Fibroblast of skin of scalp (primary cell): ENCODE data around the gene SLC25A19. TPM values are rescaled to one million over a fixed set of nuclear protein-coding genes. Genes with fewer than 3 reads are reported as not detected.

Source experiments
- DNase-seq: peaks from one replicate; pipeline ENCODE4 v3.0.0-alpha.2; 2013
- polyA plus RNA-seq, 2 experiments: library from polyadenylated mRNA; unstranded; fragments of 120-200 nt; gene quantifications; one replicate each; pipeline ENCODE4 v1.2.1, GENCODE V29; 2013; ENCODE audit not compliant: insufficient read length in 2 of 2

Gene SLC25A19
- polyA plus RNA-seq (2013, experiment 1 of 2; ENCODE audit: insufficient read length): 6.2 TPM
- 6.1 TPM for polyA plus RNA-seq (2013, experiment 2 of 2; ENCODE audit: insufficient read length)

DNA sequence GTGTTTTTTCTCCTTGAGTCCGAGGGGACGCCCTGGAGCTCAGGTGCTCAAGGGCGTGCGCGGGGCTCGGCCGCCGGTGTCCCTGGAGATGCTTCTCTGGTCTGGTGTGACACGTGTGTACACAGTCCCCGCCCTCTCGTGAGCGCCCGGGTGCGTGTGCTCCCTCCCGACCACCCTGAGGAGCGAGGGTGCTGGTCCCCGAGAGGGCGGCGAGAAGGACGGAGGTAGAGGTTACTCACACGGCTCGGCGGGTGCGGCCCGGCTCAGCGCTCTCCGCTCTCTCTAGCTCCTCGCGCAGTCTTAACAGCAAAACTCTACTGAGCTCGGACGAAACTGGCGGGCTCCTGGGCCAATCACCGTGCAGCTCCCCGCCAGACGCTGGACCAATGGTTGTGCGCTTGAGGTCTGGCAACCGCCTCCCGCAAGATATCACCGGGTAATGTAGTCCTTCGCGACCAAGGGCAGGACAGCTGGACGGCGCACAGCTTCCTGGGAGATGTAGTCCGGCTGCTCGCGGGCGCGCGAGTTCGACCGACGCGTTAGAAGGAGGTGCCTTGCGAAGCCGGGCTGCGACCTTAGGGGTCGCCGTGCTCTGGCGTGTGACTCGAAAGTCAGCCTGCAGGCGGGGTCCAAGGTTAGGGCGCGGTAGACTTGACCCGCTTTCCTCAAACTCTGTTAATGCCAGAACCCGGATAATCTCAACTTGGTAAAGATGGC is at the start of gene SLC25A19:
SLC25A19 (minus strand) TSS at position 319 of the 717 bp plus-strand sequence. CDS start 2,669 bp downstream, outside the sequence.
- DNase-seq: peak; percentile 98

GRCh38 chr17:75338335-75338734 is 49.1 kb upstream of the SLC25A19 start:
- DNase-seq: peak; percentile 47

GRCh38 chr17:75335315-75335714 is 46.1 kb upstream of the SLC25A19 start:
- DNase-seq: no peak

GRCh38 chr17:75334723-75335122 is 45.5 kb upstream of the SLC25A19 start:
- DNase-seq: no peak

- no peak for DNase-seq
Measured at GRCh38 chr17:75331671-75332070, 42.4 kb upstream of the SLC25A19 start.

DNA sequence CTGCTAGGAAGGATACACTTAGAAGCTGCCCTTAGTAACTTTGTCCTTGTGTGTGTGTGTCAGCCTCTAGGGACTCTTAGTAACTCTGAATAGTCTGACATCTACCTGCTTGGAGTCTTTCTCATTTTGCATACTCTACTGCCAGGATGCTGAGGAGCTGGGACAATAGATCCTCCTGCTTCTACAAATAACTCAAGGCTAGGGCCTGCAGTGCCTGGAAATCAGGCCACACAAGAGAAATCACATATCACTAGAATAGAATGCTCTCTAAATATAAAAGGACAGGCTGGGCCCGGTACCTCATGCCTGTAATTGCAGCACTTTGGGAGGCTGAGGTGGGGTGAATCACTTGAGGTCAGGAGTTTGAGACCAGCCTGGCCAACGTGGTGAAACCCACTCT is 38.5 kb upstream of the SLC25A19 start:
- DNase-seq: no peak

GRCh38 chr17:75326226-75326848 is 37.1 kb upstream of the SLC25A19 start:
- DNase-seq: peak; percentile 38

- peak; percentile 40 for DNase-seq
Measured at GRCh38 chr17:75325827-75326225, 36.6 kb upstream of the SLC25A19 start.

DNA sequence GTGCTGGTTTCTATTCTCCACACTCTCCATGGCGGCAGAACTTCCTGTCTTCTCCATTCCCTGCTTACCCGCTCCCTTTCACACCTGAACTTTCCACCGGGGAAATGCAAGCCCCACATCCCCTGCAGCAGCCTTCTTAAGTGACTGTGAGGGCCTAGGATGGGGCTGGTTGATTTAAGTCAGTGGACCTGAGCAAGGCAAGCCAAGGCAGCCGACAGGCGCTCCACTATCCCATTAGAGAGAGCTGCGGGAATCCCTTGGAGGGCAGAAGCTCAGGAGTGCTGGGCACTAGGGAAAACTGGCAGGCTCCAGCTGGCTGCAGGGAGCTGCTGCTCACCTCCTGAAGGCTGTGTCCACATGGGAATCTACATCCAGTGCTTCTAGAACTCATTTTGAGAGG is 36.1 kb upstream of the SLC25A19 start:
- DNase-seq: no peak

- DNase-seq: no peak
Measured at GRCh38 chr17:75321506-75321905, 32.3 kb upstream of the SLC25A19 start.

- peak; percentile 36 for DNase-seq
Measured at GRCh38 chr17:75319904-75320691, 30.9 kb upstream of the SLC25A19 start.

DNA sequence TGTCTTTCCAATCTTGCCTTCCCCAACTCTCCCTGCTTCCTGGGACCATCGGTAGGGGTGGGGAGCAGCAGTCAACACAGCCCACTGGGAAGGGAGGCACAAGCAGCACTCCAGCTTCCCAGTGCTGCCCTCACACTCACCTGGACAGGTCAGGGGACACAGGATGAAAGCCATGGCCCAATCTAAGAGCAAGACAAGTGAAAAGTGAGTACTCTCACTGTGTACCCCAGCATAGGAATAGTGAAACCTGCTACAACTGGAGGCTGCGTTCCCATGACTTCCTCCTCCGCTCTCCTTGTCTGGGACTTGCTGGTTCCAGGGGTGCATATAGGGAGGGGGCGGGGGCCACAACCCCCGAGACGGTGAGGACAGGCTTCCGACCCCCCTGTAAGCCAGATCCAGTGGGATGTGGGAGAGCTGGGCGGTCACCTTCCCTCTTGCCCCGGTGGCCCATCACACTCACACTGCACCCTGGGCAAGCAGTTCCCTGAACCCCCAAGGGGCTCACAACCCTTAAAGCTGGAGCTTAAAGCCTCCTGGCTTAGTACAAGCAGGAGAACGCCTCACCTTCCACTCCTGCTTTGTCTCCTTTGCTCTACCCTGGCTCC is 29.5 kb upstream of the SLC25A19 start:
- no peak for DNase-seq

DNA sequence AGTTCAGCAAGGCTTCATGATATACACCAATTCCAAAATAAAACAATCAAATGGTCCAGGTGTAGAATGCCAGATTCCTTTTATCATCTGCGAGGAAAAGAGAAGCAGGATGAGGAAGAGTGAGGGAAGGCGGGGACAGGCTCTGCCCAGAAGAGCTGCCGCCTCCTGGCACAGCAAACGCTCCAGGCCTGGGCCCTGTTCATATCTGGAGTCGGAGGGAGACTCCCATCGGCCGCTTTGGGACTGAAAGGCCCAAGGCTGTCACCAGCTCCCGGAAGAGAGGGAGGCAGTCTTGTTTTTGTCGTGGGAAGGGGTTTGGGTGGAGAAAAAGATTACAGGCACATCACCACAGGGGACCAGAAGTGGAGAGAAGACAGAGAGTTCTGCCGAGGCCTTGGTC is 29.0 kb upstream of the SLC25A19 start:
- no peak for DNase-seq

GRCh38 chr17:75317671-75318070 is 28.4 kb upstream of the SLC25A19 start:
- DNase-seq: no peak

- no peak for DNase-seq
Measured at GRCh38 chr17:75316253-75316652, 27.0 kb upstream of the SLC25A19 start.

- DNase-seq: no peak
Measured at GRCh38 chr17:75315541-75316243, 26.5 kb upstream of the SLC25A19 start.

DNA sequence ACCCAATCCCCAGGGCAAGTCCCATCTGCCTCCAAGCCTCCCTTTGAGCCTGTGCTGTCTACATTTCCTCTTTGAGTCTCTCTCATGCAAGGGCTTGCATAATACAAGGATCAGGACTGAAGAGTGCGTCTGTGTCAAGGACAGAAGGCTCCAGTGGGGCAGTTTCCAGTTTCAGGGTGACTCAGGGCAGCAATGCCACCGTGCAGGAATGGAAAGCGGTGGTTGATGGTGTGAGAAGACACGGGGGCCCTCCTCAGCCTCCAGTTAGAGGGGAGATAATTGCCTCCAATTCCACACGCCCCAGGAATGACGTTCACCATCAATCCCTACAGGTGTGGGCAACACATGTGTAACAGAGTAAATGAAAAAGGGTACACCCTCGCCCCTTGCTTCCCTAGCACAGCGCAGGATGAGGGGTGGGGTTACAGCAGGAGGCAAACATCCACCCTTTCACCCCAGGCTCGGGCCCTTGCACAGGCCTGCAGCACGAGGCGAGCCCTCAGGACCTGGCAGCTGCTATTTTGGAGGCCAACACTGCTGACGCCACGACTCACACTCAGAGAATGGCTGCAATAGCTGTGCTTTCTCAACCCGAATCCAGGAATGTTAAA is 24.8 kb upstream of the SLC25A19 start:
- no peak for DNase-seq

- no peak for DNase-seq
Measured at GRCh38 chr17:75308732-75309629, 19.7 kb upstream of the SLC25A19 start.

- no peak for DNase-seq
Measured at GRCh38 chr17:75307957-75308731, 18.9 kb upstream of the SLC25A19 start.
